TTC549 (cell line): ENCODE results near the gene CPM.
"Not testable (repeated sequence)": the region's sequence is repeated elsewhere in the genome, so short reads cannot be mapped to it uniquely, and the experiment has no call there.

Experiments used
- FAIRE-seq: peaks from 2 replicates; lab custom pipeline; 2012; peaks lifted over from hg19 to GRCh38; lab: Jason Lieb, UNC

CPM gene

GRCh38 chr12:68846811-68847210, 86.2 kb downstream of the CPM start:
- no peak for FAIRE-seq

GRCh38 chr12:68844788-68845695, 87.9 kb downstream of the CPM start:
- FAIRE-seq: no peak

DNA sequence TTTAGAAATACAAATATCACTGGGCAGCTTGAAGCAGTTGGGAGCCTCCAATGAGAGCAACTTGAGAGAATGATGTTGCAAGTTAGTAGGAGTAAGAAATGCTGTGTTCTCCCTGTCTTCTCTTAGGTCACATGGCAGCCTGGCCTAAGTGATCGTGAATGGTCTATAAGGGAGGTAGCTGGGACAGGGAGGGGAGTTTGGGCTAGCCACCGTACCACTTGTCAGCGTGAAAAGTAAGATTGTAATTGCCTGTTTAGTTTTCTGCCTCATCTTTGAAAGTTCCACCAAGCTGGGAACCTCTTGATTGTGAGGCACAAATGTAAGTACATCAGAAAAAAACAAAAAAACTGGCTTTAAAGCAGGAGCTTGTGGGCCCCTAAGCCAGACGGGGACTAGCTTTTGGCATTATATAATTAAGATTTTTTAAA, 88.6 kb downstream of the CPM start:
- FAIRE-seq: no peak

- FAIRE-seq: no peak
Observed at GRCh38 chr12:68842784-68843567, 90.0 kb downstream of the CPM start.

- no peak for FAIRE-seq
Observed at GRCh38 chr12:68842123-68842522, 90.8 kb downstream of the CPM start.

GRCh38 chr12:68841717-68842116, 91.3 kb downstream of the CPM start:
- FAIRE-seq: no peak

- FAIRE-seq: not testable (repeated sequence)
Observed at GRCh38 chr12:68841175-68841574, 91.8 kb downstream of the CPM start.

GRCh38 chr12:68839183-68840147, 93.5 kb downstream of the CPM start:
- FAIRE-seq: no peak

- no peak for FAIRE-seq
Observed at GRCh38 chr12:68838046-68838886, 94.7 kb downstream of the CPM start.

DNA sequence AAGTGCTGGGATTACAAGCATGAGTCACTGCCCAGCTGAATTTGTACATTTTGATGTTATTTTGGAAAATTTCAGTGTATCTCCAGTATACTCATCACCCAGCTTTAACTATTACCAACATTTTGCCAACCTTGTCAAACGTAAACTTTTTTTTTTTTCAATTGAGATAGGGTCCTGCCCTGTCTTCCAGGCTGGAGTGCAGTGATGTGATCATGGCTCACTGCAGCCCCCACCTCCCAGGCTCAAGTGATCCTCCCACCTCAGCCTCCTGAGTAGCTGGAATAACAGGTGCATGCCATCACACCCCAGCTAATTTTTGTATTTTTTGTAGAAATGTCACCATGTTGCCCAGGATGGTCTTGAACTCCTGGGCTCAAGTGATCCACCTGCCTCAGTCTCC, 95.8 kb downstream of the CPM start:
- FAIRE-seq: no peak

GRCh38 chr12:68835333-68835908, 97.5 kb downstream of the CPM start:
- no peak for FAIRE-seq

- no peak for FAIRE-seq
Observed at GRCh38 chr12:68833508-68833907, 99.5 kb downstream of the CPM start.

DNA sequence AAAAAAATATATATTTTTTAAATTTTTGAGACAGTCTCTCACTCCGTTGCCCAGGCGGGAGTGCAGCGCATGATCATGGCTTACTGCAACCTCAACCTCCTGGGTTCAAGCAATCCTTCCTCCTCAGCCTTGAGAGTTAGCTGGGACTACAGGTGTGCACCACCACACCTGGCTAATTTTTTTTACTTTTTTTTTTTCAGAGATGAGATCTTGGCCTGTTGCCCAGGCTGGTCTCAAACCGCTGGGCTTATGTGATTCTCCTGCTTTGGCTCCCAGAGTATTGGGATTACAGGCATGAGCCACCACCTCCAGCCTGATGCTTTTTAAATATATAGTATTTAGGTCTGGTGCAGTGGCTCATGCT, 100.5 kb downstream of the CPM start:
- no peak for FAIRE-seq

GRCh38 chr12:68831751-68832503, 101.0 kb downstream of the CPM start:
- FAIRE-seq: no peak

GRCh38 chr12:68831272-68831671, 101.7 kb downstream of the CPM start:
- FAIRE-seq: no peak

- FAIRE-seq: no peak
Observed at GRCh38 chr12:68828672-68829068, 104.3 kb downstream of the CPM start.

DNA sequence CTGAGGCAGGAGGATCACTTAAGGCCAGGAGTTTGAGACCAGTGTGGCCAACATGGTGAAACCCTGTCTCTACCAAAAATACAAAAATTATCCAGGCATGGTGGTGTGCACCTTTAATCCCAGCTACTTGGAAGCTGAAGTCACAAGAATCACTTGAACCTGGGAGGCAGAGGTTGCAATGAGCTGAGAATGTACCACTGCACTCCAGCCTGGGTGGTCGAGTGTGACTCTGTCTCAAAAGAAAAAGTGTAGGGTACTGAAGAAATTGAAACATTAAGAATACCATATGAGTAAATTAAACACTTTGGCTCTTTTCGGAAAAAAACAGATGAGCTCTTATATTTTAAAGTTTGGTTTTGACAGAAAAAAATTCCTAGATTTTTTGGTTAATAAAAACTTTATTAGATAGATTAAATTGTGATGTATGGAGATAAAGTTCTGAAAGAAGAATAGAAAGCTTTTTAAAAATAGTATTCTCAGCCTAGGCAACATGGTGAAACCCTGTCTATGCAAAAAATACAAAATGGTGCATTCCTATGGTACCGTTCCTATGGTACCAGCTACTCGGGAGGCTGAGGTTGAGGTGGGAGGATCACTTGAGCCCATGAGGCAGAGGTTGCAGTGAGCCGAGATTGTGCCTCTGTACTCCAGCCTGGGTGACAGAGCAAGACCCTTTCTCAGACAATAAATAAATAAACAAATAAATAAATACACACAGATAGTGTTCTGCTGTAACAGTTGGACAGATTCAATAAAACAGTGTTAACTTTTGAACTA, 104.9 kb downstream of the CPM start:
- no peak for FAIRE-seq

DNA sequence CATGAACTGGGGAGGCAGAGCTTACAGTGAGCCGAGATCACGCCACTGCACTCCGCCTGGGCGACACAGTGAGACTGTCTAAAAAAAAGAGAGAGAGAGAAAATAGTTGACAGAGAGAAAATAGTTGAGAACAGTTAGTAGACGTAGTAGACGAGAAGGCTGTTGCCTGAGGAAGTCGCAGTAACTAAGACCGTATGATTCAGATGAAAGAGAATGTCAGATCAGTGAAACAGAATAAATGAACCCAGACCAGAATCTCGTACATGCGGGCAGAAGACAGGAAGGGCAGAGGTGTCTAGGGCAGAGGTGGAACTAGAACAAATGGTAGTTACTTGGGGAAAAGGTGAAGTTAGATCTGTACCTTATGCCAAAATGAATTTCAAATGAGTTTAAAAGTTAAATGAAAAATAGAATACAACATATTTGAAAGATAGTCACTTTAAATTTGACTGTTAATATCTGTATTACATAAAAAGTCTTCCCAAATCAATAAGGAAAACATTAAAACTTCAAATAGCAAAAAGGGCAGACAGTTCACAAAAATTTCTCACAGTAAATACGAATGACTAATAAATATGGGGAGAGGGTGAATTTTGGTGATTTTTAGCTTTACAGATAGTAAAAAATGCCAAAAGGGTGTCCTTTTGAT, 107.3 kb downstream of the CPM start:
- FAIRE-seq: no peak
